LoVo (cell line): Measurements from ENCODE around the gene CES2.
"Not testable (repeated sequence)": the region's sequence is repeated elsewhere in the genome, so short reads cannot be mapped to it uniquely, and the experiment has no call there.

ENCODE experiments used
- DNase-seq: peaks from one replicate; pipeline ENCODE4 v3.0.0-alpha.2; 2016; ENCODE audit warnings: low spot score

Gene CES2

DNA sequence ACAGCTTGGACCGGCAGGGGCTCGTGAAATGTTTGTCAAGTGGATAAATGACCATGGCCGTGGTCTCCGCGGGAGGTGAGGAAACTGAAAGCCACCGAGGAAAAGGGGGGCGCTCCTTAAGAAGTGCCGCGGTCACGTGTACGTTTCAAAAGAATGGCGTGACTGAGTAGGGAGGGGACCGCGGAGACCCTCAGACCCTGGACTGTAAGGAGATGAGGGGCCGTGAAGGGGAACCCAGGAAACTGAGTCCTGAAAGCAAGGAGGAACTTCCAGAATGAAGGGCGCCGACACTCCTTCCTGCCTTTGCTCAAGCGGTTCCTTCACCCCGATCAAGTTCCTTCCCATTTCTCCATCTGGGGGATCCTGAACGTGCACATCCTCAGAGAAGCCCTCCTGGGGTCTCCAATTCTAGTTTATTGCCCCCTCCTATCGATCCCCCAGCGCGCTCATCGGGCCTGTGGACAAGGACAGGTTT lies 440 bp upstream of the CES2 start:
- not testable (repeated sequence) for DNase-seq

DNA sequence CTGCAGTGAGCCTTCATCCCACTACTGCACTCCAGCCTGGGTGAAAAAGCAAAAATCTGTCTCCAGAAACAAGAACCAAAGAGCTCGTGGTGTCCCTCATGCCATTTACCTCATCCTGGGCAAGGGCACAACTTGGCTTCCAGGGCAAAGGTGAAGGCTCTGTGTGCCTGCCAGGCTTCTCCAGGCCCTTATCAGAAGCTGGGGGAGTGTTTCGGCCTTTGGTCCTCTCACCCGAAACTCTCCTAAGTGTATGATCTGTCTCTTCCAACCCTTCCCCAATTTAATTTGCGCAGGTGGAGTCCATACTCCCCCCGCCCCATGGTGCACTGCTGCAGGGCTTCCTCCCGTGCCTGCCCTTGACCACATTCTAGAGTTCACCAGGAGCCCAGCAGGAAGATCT lies 1.1 kb downstream of the CES2 start:
- DNase-seq, result no peak

DNA sequence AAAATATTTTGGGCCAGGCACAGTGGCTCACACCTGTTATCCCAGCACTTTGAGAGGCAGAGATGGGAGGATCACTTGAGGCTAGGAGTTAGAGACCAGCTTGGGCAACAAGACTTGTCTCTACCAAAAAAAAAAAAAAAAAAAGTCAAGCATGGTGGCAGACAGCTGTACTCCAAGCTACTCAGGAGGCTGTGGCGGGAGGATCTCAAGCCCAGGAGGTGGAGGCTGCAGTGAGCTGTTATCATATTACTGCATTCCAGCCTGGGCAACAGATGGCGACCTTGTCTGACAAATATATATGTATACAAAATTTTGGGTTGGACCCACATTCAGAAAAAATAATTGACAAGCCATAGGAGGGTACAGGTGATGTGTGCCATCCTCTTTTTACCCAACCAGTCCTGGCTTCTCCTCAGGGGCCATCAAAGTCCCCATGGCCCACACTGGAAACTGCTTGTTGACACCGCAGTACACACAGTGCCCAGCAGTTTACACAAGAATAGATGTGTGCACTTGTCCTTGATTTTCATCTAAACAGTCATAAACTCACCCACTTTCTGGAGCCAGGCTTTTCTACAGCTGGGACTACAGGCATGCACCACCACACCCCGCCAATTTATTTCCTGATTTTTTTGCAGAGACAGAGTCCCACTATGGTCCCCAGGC lies 1.7 kb downstream of the CES2 start:
- DNase-seq, result no peak

DNA sequence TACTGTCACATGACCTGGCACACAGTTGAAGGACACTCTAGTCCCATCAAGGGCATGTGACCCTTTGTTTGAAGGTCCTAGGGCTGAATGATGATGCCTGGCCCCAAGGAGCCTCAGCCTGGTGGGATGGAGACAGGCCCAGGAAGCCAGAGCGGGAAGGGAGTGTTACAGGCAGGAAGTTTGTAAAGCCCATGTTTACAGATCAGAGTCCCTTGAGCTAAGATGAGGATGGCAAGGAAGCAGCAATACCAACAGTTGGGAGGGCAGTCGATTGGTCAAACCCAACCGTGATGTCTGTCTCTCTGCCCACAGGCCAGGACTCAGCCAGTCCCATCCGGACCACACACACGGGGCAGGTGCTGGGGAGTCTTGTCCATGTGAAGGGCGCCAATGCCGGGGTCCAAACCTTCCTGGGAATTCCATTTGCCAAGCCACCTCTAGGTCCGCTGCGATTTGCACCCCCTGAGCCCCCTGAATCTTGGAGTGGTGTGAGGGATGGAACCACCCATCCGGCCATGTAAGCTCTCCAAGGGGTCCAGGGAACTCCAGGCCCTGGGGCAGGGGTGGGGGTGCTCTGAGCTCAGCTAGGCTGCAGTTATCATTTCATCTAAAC lies 2.5 kb downstream of the CES2 start:
- DNase-seq, result no peak

DNA sequence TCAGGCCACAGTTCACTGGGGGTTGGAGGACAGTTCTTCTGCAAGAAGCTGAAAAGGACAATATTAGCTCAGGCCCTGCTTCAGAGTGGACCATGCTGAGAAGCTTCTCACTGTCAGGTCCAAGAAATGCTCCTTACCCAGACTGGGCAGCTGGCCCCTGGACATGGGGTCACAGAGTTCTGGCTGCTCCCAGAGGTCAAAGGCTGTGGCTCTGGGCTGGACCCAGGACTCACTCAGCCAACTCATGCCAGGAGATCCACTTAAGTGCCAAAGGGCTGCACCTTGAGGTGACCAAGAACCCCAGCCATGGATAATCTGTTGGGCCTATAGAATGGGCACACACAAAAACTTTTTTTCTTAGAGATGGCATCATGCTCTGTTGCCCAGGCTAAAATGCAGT lies 4.0 kb downstream of the CES2 start:
- DNase-seq, result no peak

DNA sequence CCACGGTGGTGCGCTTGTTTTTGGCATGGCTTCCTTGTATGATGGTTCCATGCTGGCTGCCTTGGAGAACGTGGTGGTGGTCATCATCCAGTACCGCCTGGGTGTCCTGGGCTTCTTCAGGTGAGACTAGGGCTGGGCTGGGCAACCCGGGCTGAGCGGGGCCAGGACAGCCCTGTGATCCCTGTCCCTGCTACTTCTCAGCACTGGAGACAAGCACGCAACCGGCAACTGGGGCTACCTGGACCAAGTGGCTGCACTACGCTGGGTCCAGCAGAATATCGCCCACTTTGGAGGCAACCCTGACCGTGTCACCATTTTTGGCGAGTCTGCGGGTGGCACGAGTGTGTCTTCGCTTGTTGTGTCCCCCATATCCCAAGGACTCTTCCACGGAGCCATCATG lies 4.9 kb downstream of the CES2 start:
- DNase-seq, result no peak

DNA sequence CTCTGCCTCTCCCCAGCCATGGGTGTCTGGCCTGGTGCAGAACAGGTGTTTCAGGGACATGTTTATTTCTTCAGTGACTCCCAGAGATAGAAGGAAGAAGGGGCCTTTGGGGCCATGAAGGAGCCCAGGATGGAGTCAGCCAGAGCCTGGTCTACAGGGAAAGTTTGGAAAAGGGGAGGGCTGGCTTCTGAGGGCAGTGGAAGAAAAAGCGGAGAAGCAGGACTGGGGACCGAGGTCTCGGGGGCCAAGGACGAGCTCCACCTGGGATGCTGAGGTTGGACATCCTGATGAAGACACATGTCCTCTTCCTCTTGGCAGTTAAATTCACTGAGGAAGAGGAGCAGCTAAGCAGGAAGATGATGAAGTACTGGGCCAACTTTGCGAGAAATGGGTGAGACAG lies 7.7 kb downstream of the CES2 start:
- DNase-seq, result no peak

DNA sequence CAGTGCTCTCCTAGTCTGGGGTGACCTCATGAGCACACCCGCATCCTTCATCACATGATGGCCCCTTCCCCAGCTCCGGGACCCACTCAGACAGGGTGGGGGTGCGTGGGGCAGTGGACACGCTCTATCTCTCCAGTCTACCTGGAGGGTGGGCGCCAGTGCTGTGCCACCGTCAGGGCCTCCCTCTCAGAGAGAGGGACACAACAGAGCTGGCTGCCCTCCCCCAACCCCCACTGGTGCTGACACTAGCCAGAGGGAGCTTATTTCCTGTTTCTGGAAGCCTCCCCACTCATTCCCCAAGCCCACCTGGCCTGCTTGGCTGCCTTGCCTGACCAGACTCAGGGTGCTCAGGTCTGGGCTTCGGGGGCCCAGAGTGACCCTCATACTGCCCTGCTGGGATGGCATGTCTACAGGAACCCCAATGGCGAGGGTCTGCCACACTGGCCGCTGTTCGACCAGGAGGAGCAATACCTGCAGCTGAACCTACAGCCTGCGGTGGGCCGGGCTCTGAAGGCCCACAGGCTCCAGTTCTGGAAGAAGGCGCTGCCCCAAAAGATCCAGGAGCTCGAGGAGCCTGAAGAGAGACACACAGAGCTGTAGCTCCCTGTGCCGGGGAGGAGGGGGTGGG lies 8.2 kb downstream of the CES2 start:
- no peak for DNase-seq

DNA sequence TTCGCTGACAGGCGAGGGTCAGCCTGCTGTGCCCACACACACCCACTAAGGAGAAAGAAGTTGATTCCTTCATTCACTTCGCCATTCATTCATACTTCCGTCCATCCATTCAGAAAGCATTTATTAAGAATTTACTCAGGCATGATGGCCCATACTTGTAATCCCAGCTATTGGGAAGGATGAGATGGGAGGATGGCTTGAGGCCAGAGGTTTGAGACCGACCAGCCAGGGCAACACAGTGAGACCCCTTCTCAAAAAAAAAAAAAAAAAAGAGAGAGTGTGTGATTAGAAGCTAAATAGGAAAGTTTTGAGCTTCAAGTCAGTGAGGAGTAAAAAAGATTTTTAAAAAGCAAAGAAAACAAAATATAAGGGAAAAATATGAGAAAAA lies 8.7 kb downstream of the CES2 start:
- no peak for DNase-seq

DNA sequence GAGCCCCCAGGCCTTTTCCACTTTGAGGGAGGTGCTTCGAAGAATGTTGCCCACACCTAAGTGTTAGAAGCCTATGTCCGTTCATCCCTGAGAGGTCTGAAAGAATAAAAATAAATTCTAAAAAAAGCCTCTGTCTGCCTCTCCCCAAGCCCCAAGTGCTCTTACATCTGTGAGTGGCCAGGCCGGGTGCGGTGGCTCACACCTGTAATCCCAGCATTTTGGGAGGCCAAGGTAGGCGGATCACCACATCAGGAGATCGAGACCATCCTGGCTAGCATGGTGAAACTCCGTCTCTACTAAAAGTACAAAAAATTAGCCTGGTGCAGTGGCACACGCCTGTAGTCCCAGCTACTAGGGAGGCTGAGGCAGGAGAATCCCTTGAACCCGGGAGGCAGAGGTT lies 9.7 kb downstream of the CES2 start:
- DNase-seq, result not testable (repeated sequence)

DNA sequence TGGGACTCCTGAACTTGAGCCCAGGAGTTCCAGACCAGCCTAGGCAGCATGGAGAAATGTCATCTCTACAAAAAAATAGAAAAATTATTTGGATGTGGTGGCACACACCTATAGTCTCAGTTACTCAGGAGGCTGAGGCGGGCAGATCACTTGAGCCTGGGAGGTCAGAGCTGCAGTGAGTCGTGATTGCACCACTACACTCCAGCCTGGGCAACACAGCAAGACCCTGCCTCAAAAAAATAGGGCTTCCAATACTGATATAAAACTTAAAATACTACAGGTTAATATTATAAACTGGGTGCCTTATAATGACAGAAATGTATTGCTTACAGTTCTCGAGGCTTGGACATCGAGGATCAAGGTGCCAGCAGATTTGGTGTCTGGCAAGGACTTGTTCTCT lies 10.6 kb downstream of the CES2 start:
- no peak for DNase-seq

DNA sequence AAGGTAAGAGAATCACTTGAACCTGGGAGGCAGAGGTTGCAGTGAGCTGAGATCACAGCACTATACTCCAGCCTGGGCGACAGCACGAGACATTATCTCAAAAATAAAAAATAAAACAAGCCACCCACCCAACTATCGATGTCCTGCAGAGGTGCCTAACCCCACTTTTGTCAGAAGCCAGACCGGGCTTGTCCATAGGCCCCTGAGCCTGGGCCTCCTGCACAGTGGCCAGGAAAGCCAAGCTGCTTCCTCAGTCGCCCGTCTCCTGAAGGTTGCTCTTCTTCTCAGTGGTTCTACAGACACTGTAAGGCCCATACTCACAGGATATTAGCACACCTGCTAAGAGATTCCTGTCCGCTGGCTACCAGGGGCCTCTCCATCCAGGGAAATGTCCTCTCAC lies 11.2 kb downstream of the CES2 start:
- no peak for DNase-seq

DNA sequence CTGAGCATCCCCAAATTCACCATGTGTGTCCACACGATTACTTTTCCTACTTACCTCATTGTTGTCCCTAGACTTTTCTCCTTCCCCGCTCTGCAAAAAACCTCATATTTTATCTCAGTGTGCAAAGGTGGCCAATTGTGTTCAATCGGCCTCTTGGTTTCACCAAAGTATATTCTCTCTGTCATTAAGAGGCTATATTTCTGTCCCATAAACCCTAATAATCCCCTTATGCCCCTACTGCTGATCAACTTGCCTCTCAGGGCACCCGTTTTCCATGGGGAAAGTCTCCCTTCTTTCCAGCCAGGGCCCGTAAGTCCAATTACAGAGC lies 11.6 kb downstream of the CES2 start:
- no peak for DNase-seq

DNA sequence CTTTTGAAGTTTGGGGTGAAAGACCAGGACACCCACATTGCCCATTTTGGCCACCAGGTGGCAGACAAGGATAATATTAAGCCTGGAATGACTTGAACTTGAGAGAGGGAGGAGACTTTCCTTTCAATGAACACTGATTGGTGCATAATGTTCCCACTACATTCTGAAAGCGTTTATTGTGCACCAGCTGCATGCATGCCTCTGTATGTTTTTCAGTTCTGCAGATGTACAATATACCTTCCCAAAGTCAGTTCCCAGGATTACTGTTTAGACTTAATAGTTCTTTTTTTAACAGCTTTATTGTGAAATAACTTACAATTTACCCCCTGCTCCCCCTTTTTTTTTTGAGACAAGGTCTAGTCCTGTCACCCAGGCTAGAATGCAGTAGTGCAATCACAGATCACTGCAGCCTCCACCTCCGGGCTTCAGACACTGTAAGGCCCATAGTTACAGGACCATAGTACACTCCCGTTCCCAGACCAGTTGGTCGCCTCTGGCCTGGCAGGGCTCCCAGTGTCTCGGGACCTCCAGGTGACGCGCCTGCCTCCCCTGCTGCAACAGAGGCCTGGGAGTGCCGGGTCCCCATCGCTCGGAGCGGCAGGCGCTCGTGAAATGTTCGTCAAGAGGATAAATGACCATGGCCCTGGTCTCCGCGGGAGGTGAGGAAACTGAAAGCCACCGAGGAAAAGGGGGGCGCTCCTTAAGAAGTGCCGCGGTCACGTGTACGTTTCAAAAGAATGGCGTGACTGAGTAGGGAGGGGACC lies 12.2 kb downstream of the CES2 start:
- DNase-seq, result peak; percentile 84

DNA sequence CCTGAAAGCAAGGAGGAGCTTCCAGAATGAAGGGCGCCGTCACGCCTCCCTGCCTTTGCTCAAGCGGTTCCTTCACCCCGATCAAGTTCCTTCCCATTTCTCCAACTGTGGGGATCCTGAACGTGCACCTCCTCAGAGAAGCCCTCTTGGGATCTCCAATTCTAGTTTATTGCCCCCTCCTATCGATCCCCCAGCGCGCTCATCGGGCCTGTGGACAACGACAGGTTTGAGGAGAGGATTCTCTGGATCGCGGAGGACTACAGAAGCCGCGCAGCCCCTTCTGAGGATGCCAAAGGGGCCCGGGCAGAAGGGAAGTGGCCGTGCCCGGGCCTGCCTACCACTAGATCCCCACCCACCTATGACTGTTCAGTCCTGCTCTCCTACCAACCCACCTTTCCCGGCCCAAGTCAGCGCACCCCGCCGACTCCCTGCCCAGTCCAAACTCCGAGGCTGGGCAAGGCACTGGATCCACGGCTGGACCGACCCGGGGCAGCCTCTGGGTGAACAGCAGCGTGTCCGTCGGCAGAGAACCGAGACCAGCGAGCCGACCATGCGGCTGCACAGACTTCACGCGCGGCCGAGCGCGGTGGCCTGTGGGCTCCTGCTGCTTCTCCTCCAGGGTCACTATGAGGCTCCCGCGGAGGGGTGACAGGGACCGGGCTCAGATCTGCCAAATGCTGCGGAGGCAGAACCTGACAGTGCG lies 13.0 kb downstream of the CES2 start:
- DNase-seq, result no peak

DNA sequence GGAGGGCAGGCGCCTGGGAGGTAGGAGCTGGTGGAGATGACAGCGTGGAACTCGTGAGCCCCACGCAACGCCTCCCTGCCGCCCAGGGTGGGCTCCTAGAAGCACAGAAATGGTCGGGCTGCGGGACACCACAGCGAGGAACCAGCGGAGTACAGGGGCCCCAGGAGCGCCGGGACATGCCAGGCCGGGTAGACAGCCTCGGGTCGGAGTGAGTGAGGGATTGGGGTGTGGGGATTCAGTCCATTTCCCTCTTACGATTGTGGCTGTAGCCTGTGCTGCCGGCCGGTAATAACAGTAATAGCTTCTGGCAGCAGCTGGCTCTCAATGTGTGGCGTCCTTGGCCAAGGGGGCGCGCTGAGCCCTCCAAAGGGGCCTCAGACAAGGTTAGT lies 13.5 kb downstream of the CES2 start:
- no peak for DNase-seq

DNA sequence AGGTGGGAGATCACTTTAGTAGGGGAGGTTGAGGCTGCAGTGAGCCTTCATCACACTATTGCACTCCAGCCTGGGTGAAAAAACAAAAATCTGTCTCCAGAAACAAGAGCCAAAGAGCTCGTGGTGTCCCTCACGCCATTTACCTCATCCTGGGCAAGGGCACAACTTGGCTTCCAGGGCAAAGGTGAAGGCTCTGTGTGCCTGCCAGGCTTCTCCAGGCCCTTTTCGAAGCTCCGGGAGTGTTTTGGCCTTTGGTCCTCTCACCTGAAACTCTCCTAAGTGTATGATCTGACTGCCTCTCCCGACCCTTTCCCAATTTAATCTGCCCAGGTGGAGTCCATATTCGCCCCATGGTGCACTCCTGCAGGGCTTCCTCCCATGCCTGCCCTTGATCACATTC lies 14.2 kb downstream of the CES2 start:
- no peak for DNase-seq

DNA sequence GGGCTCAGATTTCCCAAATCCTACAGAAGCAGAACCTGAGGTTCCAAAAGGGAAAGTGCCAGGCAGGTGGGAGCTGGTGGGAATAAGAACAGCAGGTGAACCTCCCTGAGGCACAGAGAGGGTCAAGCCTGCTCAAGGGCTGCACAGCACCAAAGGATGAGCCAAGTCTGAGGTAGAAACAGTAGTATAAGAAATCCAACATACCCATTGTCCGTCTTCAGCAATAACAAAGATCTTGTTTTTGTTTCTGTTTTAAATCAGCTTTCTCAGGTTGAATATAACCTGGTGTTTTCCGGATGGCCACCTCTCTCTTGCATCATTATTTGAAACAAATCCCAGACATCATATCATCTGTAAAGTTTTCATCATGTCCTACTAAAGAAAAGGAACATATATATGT lies 15.1 kb downstream of the CES2 start:
- no peak for DNase-seq

DNA sequence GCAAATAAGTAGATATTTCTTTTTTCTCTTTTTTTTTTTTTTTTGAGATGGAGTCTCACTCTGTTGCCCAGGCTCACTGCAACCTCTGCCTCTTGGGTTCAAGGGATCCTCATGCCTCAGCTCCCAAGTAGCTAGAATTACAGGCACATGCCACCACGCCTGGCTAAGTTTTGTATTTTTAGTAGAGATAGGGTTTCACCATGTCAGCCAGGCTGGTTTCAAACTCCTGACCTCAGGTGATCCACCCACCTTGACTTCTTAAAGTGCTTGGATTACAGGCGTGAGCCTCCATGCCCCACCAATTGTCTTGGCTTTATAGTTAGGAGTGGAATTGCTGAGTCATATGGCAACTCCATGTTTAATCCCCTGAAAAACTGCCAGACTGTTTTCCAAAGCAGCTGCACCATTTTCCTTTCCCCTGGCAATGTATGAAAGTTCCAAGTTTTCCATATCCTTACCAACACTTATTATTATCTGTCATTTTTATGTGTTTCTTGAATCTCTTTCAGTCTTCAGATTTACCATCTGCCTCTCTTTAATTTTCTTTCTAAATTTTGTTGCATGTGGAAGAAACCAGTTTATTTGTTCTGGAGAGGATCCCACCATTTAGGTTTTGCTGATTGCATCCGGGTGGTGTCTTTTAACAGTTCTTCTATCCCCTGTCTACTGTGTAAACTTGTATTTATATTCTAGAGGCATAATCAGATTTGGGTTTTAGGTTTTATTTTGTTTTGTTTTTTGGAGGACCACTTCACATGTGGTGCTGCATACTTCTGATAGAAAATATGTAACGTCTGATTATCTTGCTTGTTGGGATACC lies 15.9 kb downstream of the CES2 start:
- no peak for DNase-seq

DNA sequence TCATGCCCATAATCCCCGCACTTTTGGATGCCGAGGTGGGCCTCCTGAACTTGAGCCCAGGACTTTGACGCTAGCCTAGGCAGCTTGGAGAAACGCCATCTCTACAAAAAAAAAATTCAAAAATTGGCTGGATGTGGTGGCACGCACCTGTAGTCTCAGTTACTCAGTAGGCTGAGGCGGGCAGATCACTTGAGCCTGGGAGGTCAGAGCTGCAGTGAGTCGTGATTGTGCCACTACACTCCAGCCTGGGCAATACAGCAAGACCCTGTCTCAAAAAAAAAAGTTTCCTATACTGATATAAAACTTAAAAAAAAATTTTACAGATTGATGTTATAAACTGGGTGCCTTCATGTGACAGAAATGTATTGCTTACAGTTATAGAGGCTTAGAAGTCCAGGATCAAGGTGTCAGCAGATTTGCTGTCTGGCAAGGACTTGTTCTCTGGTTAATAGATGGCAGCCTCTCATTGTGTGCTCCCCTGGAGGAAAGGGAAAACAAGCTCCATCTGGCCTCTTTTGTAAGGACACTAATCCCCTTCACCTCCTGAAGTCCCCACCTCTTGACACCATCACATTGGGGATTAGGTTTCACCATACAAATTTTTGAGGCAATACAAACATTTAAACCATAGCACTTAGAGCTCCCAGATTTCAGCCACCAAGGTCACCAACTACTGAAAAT lies 17.3 kb downstream of the CES2 start:
- DNase-seq, result no peak

DNA sequence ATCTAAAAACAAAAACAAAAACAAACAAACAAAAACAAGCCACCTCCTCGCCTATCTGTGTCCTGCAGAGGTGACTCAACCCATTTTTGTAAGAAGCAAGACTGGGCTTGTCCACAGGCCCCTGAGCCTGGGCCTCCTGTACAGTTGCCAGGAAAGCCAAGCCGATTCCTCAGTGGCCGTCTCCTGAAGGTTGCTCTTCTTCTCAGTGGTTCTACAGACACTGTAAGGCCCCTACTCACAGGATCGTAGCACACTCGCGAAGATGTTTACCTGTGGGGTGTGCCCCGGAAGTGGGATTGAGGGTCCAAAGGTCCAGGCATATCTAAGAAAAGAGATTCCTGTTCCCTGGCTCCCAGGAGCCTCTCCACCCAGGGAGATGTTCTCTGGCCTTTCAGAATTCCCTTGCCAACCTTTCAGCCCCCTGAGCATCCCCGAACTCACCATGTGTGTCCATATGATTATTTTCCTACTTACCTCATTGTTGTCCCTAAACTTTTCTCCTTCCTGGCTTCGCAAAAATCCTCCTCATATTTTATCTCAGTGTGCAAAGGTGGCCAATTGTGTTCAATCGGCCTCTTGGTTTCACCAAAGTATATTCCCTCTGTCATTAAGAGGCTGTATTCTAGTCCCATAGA lies 18.3 kb downstream of the CES2 start:
- DNase-seq, result peak; percentile 80
